NT2/D1 (cell line): ENCODE measurements around the gene SIRPB1.

Experiments used
- SUZ12 ChIP-seq: IDR thresholded peaks from 2 replicates; pipeline ENCODE4 v1.6.1; 2011; ENCODE audit not compliant: insufficient read length, insufficient read depth; ENCODE audit errors: extremely low read depth
- YY1 ChIP-seq: IDR thresholded peaks from 2 replicates; pipeline ENCODE4 v1.6.1; 2011; ENCODE audit not compliant: insufficient read length, insufficient read depth

GRCh38 chr20:1644101-1644962 is 24.5 kb upstream of the SIRPB1 start:
- TF ChIP-seq YY1, result no peak
- no peak for TF ChIP-seq SUZ12
